ENCODE measurements around the gene PLB1.

The PLB1 gene

DNA sequence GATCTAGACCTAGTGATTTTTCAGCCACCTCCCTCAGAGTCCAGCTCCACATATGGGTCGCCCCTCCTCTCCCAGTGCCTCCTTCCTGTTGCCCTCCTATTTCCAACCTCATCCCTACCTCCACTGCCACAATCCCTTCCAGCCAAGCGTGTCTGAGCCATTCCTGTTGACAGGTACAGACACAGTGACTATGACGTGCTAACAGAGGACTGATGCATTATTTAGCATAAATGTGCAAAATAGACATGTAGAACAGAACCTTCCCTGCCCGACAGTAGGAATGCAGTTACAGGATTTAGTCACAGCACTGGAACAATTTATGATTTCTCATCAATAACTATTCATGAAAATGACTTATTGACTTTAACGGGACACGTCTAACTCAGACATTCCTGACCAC lies 171.4 kb downstream of the PLB1 start:
- no peak for DNase-seq (ENCODE audit: low read depth)

GRCh38 chr2:28668106-28668814 lies 172.4 kb downstream of the PLB1 start:
- DNase-seq (ENCODE audit: low read depth), result no peak

DNA sequence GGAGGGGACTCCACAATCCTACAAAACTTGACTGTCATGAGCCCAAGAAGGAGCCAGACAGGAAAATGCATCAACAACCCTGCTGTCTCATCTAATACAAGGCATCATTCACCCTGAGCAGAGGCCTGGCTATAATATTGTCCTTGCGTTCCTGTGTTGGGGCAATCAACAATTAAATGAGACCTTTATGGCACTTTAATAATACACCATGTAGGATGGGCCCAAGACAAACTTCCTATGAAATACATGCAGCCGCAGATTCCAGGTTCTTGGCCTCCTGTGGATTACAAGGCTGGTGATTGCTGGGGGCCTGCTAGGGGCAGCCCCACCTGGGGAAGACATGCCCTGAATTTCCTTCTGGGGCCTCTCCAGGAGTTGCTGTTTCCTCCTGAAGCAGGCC lies 173.0 kb downstream of the PLB1 start:
- no peak for DNase-seq (ENCODE audit: low read depth)

DNA sequence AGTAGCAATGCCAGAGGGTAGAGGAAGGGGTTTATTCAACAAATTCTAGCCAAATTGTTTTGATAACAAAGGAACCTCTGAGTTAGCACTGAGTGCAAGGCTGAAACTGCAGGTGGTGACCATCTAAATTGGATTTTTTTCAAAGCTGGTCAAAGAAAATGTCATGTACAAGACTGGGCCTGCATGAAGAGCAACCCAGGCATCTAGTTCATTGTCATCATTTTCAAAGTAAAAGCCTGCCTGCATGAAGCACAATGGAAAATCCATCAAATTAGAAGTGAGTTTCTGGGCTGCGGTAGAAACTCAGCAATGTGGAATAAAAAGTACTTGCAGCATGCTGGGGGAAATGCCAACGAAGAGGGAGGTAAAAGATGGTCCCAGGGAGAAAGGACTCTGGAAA lies 175.0 kb downstream of the PLB1 start:
- no peak for DNase-seq (ENCODE audit: low read depth)

GRCh38 chr2:28673338-28673737 lies 177.5 kb downstream of the PLB1 start:
- no peak for DNase-seq (ENCODE audit: low read depth)

- DNase-seq (ENCODE audit: low read depth), result no peak
Measured at GRCh38 chr2:28674062-28674712, 178.3 kb downstream of the PLB1 start.

DNA sequence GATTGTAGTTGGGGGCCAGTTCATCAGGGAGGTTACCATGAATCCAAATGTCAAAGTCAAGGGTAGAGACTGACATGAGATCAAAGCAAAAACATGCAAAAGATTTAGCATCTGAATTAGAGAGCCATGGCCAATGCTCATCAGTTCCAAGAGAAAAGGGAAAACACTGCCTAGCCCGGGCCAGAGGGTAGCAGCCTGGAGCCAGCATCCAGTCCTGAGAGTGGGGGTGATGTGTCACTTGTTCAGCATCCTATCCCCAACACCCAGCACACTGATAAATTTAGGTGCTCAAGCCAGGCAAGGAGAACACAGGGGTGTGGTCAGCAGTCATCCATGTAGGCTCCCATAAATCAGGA lies 178.8 kb downstream of the PLB1 start:
- DNase-seq (ENCODE audit: low read depth), result no peak

GRCh38 chr2:28676152-28676835 lies 180.4 kb downstream of the PLB1 start:
- DNase-seq (ENCODE audit: low read depth), result no peak

DNA sequence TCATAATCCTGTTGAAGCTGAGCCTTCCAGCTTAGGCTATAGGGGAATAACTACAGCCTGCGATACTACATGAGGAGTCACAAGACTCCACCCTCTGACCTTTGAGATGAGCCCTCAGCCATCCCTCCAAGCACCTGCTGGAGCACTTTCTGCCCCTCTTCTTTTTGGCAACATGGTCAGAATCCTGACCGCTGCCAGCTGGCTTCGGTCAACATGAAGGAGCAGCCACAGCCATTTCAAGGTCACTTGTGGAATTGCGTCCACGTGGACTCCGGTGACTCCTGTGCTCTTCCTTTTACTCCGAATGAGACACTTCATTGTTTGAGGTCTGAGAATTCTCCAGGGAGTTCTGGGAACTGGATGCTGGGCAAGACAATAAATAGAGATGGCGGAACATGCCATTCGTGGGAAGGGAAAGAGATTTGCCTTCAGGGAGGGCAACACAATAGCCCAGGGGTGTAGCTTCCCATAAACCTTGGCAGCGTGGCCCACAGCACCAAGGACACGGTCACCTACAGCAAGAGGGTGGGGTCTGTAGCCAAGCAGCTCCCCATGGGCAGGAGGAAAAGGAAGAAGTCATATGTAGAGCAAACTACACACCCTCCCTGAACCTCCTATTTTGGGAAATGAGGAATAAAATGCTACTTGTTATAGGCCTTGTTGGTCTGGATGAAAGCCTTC lies 182.5 kb downstream of the PLB1 start:
- DNase-seq (ENCODE audit: low read depth), result no peak

DNA sequence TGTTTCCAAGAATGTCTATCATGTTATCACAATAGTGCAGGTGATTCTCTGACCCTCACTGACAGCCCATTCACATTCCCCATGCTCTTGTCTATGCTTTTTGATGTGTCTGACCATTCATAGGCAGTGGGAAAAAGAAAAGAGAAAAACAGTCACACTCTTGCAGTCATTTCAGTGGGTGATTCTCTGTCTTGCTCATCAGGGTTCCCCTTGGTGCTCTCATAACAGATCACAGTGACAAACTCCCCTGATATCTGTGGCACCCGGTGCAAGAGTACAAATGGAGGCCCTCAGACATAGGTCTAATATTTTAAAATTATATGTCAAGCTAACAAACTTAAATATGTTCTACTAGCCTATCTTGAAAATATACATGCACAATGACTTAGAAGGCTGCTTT lies 183.1 kb downstream of the PLB1 start:
- no peak for DNase-seq (ENCODE audit: low read depth)

- DNase-seq (ENCODE audit: low read depth), result no peak
Measured at GRCh38 chr2:28680657-28681056, 184.8 kb downstream of the PLB1 start.

GRCh38 chr2:28681158-28681571 lies 185.3 kb downstream of the PLB1 start:
- peak; percentile 31 for DNase-seq (ENCODE audit: low read depth)

DNA sequence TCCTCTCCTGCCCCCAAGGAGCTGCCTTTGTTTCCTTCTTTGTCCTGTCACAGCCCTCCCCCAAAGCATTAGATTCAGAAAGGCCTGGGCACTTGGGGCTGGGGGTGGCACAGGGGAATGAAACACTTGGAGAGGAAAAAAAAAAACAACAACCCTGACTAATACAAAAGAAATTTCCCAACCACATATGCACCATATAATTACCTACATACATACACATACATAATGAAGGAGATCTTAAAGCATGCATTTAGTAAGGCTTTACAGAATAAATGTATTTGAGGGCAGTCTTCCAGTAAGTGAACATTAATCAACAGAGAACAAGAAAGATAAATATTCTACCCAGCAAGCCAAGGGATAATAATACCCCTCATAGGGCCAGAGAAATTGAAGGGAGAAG lies 185.7 kb downstream of the PLB1 start:
- DNase-seq (ENCODE audit: low read depth), result no peak

DNA sequence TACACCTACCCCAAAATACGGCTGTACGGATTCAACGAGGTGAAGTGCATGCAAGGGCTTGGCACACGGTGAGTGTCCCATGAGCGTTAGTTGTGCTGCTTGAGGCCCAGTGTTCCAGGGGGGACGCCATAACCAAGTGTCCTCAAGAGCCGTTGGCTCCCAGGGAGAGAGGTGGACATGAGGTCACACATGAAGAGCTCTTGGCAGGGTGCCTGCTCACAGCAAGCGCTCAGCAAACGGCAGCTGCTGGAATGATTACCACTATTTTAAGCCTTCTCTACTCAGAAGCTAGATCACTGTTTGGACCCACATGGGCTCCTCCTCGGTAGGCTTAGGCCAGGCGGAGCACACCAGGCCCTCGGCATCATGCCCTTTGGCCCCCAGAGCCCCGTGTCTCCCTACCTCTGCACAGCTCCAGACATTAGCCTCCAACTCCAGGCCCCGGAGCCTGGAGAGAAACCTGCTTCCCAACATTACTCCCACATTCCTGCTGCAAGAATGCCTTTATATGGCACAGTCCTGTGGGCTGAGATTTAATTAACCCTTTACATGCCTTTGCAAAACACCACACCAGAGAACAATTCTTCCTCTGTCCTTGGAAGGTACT lies 187.3 kb downstream of the PLB1 start:
- DNase-seq (ENCODE audit: low read depth), result no peak

- no peak for DNase-seq (ENCODE audit: low read depth)
Measured at GRCh38 chr2:28684142-28684858, 188.4 kb downstream of the PLB1 start.

GRCh38 chr2:28687171-28687570 lies 191.3 kb downstream of the PLB1 start:
- no peak for DNase-seq (ENCODE audit: low read depth)

DNA sequence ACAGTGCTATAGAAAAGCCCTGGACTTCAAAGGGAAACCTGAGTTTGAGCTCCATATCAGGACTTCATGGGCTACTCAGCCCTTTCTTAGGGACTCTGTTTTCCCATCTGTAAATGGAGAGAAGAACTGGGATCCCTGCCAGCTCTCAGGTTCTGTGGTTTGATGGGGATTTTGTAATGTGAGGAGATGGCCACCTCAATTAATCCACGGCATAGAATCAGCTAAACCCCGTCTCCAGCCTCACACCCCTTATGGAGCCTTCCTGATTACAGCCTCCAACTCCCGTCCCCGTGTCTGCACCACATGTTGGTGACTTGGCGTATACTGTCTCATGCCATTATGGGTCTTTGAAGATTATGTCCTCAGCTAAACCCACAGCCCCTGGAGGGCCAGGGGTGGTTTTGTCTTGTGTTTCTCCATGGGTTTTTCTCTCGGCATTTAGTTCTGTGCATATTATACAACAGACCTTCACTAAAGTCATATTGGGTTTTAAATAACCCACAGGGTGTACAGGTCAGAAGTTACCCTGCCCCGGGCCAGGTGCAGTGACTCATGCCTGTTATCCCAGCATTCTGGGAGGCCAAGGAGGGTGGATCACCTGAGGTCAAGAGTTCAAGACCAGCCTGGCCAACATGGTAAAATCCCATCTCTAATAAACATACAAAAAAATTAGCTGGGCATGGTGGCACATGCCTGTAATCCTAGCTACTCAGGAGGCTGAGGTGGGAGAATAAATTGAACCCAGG lies 192.0 kb downstream of the PLB1 start:
- DNase-seq (ENCODE audit: low read depth), result no peak

DNA sequence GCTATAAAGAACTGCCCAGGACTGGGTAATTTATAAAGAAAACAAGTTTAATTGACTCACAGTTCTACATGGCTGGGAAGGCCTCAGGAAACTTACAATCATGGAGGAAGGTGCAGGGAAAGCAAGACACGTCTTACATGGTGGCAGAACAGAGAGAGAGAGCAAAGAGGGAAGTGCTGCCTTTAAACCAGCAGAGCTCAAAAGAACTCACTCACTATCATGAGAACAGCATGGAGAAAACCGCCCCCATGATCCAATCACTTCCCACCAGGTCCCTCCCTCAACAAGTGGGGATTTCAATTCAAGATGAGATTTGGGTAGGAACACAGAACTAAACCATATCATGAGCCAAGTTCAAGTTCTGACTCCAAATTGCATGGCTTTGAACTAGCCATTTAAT lies 193.0 kb downstream of the PLB1 start:
- no peak for DNase-seq (ENCODE audit: low read depth)

DNA sequence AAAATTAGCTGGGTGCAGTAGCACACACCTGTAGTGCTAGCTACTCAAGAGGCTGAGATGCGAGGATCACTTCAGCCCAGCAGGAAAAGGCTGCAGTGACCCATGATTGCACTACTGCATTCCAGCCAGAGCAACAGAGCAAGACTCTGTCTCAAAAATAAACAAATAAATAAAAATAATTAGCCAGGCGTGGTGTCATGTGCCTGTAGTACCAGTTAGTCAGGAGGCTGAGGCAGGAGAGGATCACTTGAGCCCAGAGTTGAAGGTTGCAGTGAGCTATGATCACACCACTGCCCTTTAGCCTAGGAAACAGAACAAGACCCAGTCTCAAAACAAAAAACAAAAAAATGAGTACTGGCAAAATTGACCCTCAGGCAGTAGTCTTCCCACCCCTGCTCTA lies 193.9 kb downstream of the PLB1 start:
- no peak for DNase-seq (ENCODE audit: low read depth)

DNA sequence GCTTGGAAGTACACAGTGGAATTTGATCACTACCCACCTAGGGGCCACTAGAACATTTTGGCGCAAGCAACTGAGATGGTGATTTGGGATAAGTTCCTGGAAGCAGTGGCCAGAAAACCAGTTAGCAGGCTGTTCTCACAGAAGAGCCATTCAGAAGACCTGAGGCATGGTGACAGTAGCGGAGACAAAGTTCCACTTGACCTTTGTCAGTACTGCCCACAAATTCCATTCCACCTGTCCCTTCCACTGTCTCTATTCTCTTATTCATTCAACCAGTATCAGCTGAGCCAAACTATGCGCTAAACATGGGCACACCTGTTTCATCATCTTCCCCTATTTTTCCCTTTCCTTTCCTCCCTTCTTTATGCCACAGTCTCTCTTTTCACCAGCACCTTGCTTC lies 196.6 kb downstream of the PLB1 start:
- DNase-seq (ENCODE audit: low read depth), result no peak

DNA sequence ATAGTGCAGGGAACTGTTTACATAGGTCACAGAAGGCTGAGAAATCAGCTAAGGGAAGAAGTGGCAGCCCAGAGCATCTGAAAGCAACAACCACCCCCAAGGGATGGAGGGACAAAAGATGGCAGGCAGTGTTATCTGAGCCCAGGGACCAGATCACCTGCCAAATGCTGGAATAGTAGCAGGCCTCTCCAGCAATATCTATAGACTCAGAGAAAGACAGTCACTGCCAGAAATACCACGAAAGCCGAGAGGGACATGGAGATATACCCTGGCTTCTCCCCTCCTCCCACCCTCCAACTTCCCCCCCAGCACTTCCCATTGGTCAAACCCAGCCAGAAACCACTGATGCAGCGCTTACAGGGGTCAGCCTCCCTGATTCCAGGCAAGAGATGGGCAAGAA lies 197.4 kb downstream of the PLB1 start:
- DNase-seq (ENCODE audit: low read depth), result no peak

All from T follicular helper cell (primary cell).